ENCODE results near the gene PDAP1.
"Not testable (repeated sequence)": the region's sequence is repeated elsewhere in the genome, so short reads cannot be mapped to it uniquely, and the experiment has no call there.

Gene PDAP1

DNA sequence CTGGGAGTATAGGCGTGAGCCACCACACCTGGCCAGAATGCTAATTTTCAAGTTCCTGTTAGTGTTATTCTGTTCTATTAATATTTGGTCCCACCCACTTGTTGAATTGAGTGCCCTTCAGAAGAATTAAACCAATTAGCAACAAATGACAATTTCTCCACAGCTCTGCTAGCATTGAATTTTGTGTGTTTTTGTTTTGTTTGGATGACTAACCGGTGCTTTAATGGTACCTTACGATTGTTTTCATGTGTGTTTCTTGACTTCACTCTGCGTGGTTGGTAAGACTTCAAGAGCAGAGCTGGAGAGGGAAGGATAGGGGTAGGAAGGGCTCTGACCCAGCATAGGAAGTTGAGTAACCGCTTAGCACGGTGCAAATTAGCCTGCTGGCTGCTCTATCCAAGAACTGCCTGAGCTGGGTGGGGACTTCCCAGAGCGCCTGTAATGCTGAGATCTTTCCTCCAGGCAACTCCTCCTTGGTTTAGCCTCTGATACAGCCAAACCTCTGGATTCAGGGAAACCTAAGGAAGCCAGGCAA, 29.3 kb downstream of the PDAP1 start:
- peak; percentile 87 for DNase-seq (ENCODE audit: low spot score)

DNA sequence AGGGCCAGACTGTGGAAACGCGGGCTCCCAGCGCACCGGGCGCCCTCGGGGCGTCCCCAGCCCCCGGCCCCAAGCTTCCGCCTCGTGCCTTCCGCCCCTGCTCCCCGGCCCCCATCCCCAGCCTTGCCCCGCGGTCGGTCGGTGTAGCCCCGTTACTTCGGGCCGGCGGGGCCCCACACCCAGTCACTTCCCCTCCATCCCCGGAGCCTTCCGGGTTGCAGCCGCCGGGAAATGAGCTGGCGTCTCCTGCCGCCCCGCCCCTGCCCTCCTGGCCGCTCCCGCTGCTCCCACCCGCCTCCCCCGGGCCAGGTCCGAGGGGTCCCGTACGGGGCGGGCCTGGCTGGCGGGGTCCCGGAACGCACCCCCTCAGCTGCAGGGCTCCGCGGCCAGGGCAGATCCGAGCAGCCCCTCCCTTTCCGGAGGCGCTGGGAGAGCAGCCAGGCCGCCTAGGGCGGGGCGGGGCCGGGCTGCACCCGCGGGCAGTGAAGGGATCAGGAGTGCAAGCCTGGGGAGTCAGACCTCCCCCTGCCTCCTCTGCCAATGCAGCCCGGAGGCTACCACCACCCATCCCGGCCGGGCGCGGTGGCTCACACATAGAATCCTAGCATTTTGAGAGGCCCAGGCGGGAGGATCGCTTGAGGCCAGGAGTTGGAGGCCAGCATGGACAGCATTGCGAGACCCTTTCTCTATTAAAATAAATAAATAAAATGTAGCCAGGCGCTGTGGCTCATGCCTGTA, 33.2 kb downstream of the PDAP1 start:
- DNase-seq (ENCODE audit: low spot score) = peak; percentile 92

DNA sequence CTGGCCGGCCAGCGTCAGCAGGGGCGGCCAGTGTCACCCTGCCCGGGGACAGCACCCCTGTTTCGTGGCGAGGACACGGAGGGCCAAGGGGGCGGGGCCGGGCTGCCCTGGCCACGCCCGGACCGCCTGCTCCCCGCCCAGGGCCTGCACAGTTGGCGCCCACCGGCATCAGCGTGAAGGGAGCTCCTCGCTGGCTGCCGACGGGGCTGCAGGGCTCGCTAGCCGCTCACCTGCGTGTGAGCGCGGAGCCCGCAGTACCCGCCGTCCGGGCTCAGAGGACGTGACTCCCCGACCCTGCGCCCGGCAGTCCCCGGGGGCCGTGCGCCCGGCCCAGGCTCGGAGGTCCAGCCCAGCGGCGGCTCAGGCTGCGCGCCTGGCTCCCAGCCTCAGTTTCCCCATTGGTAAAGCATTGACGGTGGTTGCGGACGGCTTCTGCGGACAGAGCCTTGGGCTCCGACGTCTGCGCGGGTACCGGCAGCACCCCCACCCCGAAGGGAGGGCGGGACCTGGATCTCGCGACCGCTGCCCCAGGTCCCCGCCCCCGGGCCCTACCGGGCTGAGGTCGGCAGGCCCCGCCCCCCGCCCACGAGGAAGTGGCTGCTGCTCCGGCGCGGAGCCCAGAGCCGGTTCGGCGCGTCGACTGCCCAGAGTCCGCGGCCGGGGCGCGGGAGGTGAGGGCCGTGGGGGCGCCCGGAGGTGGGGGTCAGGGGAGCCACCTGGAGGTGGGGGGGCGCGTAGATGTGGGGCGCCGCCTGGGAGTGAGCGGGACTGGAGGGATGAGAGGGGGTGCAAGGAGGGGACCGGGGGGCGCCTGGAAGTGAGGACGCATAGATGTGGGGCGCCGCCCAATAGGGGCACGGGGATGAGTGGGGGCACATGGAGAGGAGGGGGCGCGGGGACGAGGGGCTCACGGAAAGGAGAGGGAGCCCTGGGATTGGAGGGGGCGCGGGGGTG, 34.0 kb downstream of the PDAP1 start, which contains the start of gene ARPC1B:
ARPC1B (plus strand) TSS at position 620 of the 954 bp plus-strand sequence. CDS start 10,985 bp downstream, outside the sequence.
- DNase-seq (ENCODE audit: low spot score) = peak; percentile 94

DNA sequence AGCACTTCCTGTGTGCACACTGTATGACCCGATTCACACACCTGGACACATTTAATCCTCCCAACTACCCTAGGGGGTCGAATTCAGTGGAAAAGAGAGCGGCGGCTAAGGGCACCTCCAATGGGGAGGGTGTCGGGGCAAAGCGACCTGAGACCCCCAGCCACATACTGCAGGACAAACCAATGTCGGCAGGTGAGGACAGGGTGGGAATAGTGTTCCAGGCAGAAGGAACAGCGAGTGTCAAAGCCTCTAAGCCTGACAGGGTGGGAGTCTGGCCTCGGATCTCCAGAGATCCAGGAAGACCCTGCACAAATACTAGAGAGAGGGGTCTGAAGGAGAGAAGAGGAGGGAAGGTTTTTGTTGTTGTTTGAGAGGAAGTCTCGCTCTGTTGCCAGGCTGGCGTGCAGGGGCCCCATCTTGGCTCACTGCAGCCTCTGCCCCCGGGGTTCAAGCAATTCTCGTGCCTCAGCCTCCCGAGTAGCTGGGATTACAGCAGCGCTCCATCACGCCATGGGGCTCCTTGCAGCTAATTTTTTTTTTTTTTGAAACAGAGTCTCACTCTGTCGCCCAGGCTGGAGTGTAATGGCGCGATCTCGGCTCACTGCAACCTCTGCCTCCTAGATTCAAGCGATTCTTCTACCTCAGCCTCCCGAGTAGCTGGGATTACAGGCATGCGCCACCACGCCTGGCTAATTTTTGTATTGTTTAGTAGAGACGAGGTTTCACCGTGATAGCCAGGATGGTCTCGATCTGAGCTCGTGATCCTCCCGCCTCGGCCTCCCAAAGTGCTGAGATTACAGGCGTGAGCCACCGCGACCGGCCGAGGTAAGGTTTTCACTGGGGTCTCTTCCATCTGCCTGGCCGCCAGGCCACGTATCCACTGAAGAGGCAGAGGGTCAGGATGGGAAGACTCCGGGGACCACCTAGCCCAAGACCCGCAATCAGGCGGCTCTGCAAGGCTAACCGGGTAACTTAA, 35.0 kb downstream of the PDAP1 start:
- no peak for DNase-seq (ENCODE audit: low spot score)

DNA sequence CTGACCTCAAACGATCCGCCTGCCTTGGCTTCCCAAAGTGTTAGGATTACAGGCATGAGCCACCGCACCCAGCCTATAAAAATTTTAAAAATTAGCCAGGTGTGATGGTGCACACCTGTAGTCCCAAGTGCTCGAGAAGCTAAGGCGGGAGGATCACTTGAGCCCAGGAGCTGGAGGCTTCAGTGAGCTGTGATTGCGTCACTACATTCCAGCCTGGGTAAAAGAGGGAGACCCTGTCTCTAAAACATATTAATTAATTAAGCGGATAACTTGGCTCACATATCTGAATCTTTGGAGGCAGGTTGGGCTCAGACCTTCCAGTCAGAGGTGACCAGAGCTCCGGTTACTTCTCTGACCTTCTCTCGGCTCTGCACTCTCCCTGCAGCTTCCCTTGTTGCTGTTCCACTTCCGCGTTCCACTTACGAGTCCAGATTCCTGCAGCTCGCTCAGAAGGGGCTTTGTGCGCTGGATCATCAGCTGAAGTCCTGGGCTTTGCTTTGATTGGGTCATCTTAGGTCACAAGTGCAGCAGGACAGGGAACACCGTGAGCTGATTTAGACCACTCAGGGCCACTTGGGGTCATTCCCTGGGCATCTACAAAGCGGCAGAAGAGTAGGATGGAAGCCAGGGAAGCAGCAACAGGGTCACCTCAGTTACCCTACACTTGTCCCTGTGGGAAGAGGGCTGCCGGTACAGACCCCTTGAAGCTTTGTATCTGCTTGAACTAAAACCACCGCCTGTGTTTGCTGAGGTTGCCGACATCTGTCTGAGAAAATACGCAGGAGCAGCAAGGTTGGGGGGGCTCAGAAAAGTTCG, 35.9 kb downstream of the PDAP1 start:
- no peak for DNase-seq (ENCODE audit: low spot score)

DNA sequence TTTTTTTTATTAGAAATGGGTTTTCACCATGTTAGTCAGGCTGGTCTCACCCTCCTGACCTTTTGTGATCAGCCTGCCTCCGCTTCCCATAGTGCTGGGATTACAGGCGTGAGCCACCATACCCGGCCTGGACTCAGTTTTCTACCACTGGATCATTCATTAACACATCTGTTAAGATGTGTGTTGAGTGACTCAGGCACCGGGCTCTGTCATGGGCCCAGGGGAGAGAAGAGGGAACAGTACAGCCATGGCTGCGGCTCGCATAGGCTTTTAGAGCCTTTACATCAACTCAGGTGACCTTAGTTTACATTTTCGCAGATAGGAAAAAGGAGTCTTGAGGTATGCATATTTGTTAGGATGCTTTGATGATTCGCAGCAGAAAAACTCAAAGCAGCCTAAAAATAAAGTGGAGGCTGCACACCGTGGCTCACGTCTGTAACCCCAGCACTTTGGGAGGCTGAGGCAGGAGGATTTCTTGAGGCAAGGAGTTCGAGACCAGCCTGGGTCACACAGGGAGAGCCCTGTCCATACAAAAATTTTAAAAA, 36.9 kb downstream of the PDAP1 start:
- no peak for DNase-seq (ENCODE audit: low spot score)

DNA sequence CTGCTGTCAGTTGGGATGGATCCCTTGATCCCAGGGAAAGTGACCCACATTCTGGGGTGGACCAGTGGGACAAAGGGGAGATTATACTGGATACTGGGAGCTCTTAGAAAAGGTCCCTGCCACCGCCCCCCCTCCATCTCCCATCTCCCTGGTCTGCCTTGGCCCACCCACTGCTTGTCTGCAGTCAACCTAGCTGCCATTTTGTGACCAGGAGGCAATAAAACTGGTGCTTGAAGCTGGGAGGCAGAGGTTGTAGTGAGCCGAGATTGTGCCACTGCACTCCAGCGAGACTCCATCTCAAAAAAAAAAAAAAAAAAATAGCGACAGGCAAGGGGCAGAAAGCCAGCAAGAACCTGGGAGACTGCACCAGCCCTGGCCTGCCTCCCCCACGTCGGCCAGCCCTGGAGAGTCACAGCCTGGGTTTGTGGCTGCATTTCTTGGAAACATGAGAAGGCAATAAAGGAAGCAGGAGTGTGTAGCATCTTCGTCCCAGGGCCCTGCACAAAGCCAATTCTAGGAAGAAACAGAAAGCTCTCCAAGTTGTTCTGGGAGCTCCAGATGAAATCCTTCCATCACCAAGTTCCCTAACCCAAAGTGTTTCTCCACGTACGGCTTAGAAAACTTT, 38.5 kb downstream of the PDAP1 start:
- peak; percentile 59 for DNase-seq (ENCODE audit: low spot score)

DNA sequence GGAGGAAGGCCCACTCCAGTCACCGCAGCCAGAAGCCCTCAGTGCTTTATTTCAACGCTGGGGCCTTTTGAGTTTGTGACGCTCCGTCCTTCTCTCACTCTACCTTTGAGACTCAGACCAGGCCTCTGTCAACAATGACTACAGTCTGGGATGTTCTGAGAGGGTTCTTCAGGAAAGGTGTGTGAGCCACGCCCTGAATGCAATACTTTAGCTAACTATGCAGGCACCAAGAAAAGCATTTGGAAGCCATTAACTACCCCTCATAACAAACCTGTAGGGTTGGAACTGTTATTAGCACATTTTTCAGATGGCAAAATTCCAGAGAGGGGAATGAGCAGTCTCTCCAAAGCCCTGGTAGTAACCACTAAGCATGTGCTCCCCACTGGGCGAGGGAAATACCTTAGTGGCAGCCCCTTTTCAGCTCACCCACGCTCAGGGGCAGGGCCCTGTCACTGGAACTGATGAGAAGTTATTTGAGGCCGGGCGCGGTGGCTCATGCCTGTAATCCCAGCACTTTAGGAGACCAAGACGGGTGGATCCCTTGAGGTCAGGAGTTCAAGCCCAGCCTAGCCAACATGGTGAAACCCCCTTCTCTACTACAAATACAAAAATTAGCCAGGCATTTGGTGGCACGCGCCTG, 39.5 kb downstream of the PDAP1 start:
- DNase-seq (ENCODE audit: low spot score) = no peak

DNA sequence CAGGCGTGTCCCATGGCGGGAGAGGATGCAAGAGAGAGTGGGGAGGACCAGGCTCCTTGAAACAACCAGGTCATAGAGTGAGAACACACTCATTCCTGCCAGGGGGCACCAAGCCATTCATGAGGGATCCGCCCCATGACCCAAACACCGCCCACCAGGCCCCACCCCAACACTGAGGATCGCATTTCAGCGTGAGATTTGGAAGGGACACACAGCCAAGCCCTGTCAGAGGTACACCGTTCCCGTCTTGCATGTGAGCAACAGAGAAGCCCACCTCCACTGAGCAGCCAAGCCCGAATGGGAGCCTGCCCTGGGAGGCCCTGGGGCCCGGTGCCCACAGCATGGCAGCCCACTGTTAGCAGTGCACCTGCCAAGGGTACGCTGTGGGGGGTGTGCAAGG, 41.8 kb downstream of the PDAP1 start:
- no peak for DNase-seq (ENCODE audit: low spot score)

DNA sequence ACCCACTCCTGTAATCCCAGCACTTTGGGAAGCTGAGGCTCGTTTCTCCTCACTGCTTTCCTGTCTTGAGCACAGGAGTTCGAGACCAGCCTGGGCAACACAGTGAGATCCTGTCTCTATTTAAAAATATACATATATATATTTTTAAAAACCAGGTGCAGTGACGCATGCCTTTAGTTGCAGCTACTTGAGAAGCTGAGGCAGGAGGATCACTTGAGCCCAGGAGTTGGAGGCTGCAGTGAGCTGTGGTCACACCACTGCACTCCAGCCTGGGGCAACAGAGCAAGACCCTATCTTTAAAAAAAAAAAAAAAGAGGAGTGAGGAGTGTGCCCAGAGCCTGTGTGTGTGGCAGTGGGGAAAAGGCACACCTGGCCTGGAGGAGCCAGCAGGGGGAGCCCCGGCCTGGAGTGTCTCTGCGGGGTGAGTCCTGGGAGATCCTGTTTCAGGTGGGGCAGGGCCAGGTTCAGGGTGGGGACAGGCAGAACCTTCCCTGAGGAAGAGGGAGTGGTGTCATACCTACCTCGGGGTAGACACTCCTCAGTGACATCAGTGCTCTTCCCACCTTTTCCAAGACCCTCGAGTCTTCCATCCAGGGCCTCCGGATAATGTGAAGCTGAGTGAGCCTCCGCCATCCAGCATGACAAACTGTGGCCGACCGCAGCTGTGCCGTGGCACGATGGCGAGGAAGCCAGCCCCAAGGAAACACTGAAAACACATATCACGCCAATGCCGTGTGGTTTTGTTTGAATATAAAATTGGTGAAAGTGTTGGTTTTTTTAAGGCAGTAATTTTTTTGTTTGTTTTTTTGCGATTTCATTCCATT, 42.9 kb downstream of the PDAP1 start:
- DNase-seq (ENCODE audit: low spot score) = no peak

DNA sequence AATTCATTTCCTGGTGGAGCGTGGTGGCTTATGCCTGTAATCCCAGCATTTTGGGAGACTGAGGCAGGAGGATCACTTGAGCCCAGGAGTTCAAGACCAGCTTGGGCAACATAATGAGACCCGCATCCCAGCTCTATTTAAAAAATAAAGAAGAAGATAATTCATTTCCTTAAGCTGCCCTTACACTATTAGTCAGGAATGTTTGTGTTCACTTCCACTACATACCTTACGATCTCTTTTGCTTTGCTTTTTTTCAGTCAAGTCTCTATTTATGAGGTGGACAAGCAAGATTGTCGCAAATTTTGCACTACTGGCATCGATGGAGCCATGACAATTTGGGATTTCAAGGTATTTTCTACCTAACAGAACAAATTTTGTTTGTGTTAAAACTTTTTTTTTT, 45.1 kb downstream of the PDAP1 start:
- DNase-seq (ENCODE audit: low spot score) = no peak

DNA sequence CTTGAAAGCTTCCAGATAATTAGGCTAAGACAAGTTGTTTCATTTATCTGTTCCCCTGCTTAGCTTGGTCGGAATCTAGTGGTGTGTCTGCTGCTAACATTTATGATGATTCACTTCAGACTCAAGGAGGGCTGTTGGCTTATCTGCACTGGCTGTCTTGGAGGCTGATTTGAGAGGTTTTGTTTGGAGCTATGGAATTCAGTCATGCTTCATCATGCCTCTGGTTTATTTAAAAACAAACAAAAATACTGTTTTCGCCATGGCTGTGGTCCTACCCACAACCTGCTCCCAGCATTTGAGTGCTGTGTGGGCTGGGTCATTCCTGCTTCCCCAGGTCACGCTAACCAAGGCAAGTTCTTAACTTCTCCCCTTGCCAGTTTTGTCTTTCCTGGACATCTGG, 45.6 kb downstream of the PDAP1 start:
- peak; percentile 83 for DNase-seq (ENCODE audit: low spot score)

DNA sequence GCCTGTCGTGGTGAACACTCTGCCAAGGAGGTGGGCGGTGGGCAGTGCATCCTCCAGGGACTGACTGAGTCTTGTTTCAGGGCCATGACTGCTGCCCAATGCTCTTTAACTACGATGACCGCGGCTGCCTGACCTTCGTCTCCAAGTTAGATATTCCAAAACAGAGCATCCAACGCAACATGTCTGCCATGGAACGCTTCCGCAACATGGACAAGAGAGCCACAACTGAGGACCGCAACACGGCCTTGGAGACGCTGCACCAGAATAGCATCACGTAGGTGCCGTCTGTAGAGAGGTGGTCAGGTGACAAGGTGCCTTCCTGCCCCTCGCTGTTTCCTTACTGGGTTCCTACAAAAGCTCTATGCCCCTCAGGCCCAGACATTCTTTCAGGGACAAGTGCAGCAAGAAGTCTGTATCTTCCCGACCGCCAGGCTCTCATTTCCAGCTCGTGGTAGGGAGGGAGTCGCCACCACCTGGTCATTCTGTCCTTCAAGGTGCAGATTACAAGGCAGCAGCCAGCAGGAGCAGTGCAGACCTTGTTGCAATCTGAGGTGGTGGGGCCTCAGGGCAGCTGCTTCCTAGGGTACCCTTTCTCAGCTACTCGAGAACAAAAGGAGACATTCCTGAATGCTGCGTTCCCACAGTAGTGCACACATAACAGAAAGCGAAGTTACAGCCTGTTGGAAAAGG, 48.8 kb downstream of the PDAP1 start:
- no peak for DNase-seq (ENCODE audit: low spot score)

DNA sequence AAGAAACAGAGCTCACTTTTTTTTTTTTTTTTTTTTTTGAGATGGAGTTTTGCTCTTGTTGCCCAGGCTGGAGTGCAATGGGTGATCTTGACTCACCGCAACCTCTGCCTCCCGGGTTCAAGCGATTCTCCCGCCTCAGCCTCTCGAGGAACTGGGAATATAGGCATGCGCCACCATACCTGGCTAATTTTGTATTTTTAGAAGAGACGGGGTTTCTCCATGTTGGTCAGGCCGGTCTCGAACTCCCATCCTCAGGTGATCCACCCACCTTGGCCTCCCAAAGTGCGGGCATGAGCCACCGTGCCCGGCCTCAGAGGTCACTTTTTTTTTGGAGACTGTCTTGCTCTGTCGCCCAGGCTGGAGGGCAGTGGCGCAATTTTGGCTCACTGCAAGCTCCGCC, 49.9 kb downstream of the PDAP1 start:
- DNase-seq (ENCODE audit: low spot score) = not testable (repeated sequence)

DNA sequence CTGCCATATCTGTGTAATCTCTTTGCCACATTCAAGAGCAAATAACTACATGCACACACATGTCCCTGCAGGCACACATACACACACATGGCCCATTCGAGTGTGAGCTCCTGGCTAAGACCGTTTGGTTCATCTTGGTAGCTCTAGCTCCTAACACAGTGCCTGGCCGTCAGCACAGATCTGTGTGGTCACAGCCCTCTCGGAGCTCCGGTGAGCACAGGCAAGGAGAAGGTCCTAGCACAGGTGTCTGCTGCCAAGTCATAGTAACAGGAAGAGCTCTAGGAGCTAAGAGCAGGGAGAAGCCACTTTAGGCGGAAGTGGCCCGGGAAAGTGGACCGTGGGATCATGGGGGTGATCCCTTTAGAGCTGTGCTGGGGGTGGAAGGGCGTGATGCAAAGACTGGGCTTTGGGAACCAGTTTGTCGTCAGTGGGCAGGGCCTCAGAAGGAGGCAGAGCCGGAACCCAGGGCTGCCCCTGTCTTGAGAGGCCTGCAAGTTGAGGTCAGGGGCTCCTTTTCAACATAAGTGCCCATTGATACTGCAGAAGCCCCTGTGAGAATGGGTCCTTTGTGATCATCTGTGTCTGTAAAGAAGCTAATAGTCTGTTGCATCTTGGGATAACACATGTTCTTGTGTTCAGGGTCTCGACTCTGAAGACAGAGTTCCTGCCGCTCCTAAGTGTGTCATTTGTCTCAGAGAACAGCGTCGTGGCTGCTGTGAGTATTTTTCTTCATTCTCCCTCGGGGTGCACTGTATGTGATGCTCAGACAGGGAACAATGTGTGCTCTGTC, 50.5 kb downstream of the PDAP1 start:
- DNase-seq (ENCODE audit: low spot score) = no peak

DNA sequence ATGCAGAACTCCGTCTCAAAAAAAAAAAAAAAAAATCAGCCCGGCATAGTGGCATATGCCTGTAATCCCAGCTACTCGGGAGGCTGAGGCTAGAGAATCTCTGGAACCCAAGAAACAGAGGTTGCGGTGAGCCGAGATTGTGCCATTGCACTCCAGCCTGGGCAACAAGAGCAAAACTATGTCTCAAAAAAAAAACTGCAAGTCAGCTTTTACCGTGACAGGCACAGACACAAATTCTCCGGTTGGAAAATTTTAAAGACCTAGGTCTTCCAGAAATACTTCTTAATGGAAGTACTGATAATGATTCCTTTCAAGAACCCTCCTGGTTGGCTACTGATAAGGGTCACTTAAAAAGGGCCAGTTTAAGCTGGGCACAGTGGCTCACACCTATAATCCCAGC, 53.3 kb downstream of the PDAP1 start:
- DNase-seq (ENCODE audit: low spot score) = no peak

DNA sequence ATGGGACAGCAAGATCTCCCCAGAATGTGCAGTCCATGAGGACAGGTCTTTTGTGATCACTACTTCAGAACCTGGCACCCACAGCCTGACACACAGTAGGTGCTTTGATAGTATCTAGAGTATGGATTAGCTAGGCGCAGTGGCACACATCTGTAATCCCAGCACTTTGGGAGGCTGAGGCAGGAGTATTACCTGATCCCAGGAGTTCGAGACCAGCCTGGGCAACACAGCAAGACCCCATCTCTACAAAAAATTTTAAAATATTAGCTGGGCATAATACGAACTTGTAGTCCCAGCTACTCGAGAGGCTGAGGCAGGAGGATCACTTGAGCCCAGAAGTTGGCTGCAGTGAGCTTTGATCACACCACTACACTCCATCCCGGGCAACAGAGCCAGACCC, 56.1 kb downstream of the PDAP1 start:
- DNase-seq (ENCODE audit: low spot score) = no peak

Measured in AG08396 (cell line).